Vagina (tissue), 2 donors: ENCODE data around the gene ACVR2B.

Experiments
- POLR2A ChIP-seq, 2 donors: fragments of 450-650 bp; IDR thresholded peaks; one replicate each; pipeline ENCODE4 v1.6.1; 2017; ENCODE audit warnings: antibody characterized with exemption in 2 of 2, mild to moderate bottlenecking in 2 of 2, moderate library complexity in 2 of 2
- POLR2AphosphoS5 ChIP-seq, 2 donors: sonication (generic); formaldehyde crosslinking; IDR thresholded peaks; one replicate each; pipeline ENCODE4 v1.9.0; 2017; ENCODE audit warnings: antibody characterized with exemption in 2 of 2, mild to moderate bottlenecking in 2 of 2, low read depth in 1 of 2; ENCODE audit not compliant: insufficient read depth in 1 of 2
- TF ChIP-seq, protein P1 (sequence below), 3 experiments: fragments of 450-650 bp in 2 of 3; fragments of 200-600 bp in 1 of 3; sonication (generic) in 1 of 3; IDR thresholded peaks; one replicate each; pipeline ENCODE4 v1.5.1; 2017 to 2019; ENCODE audit warnings: antibody characterized with exemption in 3 of 3, mild to moderate bottlenecking in 2 of 3, moderate library complexity in 2 of 3

- TF ChIP-seq, protein P1, sequence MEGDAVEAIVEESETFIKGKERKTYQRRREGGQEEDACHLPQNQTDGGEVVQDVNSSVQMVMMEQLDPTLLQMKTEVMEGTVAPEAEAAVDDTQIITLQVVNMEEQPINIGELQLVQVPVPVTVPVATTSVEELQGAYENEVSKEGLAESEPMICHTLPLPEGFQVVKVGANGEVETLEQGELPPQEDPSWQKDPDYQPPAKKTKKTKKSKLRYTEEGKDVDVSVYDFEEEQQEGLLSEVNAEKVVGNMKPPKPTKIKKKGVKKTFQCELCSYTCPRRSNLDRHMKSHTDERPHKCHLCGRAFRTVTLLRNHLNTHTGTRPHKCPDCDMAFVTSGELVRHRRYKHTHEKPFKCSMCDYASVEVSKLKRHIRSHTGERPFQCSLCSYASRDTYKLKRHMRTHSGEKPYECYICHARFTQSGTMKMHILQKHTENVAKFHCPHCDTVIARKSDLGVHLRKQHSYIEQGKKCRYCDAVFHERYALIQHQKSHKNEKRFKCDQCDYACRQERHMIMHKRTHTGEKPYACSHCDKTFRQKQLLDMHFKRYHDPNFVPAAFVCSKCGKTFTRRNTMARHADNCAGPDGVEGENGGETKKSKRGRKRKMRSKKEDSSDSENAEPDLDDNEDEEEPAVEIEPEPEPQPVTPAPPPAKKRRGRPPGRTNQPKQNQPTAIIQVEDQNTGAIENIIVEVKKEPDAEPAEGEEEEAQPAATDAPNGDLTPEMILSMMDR (IDR thresholded peaks at IDR 0.05), result no peak
- TF ChIP-seq POLR2A (IDR thresholded peaks at IDR 0.05) (no peak), POLR2AphosphoS5 (IDR thresholded peaks at IDR 0.05; ENCODE audit: insufficient read depth in 1 of 2, low read depth in 1 of 2) (no peak)
Measured at GRCh38 chr3:38455639-38456430, 2.1 kb downstream of the ACVR2B start.
